GM18870 (cell line): Measurements from ENCODE around the gene NRCAM.
"Not testable (repeated sequence)": the region's sequence is repeated elsewhere in the genome, so short reads cannot be mapped to it uniquely, and the experiment has no call there.

Experiments used
- ATAC-seq: cut with Tn5 transposase; IDR thresholded peaks from one replicate; pipeline ENCODE4 v1.9.1; 2021; ENCODE audit warnings: moderate library complexity; ENCODE audit not compliant: unreplicated experiment

The NRCAM gene

DNA sequence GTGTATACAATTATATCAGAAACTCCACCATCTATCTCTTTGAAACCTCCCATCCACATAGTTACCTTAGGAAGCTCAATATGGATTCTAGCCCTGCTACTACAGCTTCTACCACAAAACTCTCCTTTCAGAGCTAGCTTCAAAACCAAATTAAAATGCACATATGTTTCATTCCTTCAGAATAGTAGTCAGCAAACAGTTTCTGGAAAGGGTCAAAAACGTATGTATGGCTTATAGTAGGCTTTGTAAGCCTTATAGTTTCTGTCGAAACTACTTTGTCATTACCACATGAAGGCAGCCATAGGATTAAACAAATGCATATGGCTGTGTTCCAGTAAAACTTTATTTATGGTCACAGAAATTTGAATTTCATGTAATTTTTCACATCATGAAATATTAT lies 170.5 kb downstream of the NRCAM start:
- no peak for ATAC-seq

DNA sequence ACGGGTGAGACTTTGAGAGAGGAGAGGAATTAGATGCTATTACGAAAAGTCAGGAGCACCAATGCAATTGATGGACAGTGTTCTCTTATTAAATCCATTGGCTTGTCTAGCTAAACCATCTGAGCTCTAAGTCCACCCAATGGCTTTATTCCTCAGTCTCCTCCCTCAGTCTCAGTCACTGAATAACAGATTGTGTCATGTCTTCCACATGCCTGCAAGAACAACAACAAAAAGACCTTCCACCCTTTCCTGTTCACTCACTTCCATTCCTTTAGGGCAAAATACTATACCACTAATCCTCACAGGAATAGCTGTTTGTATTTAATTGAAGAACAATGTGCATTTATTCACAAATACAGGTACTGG lies 171.2 kb downstream of the NRCAM start:
- no peak for ATAC-seq

DNA sequence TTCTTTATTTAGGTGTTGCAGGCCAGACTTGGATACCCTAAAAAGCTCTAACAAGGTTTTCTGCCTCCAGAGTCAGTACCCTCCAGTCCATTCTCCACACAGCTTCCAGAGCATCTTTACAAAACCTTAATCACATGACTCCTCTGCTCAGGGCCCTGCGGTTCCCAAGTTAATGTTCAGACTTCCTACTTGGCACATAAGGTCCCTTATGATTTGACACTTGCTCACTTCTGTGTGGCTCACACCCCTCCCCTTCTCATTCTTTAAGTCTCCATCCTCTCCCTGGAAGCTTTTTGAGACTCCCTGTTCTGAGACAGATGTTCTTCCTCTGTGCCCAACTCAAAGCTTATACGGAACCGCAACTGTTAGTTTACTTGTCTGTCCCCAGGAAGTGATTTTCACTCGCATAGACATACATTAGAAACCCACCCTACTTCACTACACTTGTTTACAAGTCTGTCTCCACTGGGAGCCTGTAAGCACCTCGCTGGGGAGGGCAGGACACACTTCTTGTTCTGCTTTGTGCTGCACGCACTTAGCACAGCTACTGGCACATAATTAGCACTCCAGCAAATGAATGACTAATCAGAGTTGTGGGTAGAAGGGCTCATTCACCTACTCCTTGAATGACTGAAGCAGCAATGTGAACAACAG lies 171.8 kb downstream of the NRCAM start:
- ATAC-seq = peak; percentile 58

DNA sequence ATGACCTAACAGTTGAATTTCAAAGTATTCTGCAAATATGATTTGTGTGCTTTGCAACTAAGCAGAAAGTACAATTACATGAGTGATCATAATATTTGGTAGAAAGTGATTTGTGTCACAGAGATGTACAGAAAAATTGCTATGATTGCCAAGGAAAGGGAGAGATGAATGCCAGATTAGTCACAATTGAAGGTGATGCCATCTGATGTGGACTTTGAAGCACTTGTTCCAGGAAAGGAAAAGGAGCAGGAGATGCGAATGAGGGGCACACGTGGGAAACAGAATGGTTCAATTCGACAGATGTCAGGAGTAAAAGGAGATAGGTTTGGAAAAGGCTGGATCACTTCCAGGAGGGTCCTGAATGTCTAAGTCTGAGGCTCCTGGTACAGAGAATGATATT lies 173.0 kb downstream of the NRCAM start:
- no peak for ATAC-seq

DNA sequence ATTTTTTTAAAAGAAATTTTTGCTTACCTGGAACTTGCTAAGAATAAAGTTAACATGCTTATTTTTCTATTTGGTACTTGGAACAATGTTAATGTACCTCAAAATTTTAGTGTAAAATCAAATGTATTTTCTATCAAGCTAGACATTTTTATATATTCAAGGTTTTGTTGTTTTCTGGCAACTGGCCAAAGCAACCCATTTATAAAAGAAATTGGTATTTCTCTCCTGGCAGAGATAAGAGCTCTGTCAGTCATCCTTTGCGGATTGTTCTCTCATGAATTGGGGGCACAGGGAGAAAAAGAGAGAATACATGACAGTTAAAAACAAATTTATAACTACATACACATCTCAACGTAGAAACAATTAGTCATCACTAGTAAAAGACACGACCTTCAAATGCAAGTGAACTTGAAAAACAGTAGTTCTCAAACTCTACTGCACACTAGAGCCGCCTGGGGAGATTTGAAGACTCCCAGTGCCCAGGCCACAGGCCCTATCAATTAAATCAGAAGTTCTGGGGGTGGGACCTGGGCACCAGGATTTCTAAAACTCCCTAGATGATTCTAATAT lies 173.7 kb downstream of the NRCAM start:
- no peak for ATAC-seq

DNA sequence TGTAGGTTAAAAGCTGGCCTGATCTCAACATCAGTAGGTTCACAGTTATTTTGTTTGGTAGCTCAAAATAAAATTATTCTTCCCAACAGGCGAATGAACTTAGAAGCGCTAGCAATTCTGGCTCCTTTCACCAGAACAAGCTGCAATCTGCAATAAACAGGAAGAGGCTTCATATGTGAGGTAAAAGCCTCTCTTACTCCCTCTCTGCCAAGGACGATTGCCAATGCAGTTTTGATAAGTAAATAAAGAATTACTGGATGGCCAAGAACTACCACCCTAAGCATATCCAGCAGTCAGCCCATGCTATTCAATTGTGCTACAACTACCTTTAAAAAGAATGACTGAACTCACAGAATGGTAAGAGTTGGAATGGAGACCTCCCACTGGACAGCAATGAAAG lies 176.1 kb downstream of the NRCAM start:
- ATAC-seq = no peak

DNA sequence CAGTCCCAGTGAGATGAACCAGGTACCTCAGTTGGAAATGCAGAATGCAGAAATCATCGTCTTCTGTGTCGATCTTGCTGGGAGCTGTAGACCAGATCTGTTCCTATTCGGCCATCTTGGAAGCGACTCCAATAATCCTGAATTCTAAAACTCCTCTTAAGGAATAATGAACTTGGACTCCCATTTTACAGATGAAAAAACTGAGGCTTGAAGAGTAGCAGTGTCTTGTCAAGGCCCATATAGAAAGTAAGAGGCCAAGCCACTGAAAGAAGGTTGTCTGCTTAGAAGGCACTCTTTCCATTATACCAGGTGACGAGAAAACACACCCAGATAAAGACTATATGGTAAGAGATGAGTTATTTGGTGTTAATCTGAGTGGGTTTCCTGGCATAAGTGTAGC lies 177.5 kb downstream of the NRCAM start:
- no peak for ATAC-seq

DNA sequence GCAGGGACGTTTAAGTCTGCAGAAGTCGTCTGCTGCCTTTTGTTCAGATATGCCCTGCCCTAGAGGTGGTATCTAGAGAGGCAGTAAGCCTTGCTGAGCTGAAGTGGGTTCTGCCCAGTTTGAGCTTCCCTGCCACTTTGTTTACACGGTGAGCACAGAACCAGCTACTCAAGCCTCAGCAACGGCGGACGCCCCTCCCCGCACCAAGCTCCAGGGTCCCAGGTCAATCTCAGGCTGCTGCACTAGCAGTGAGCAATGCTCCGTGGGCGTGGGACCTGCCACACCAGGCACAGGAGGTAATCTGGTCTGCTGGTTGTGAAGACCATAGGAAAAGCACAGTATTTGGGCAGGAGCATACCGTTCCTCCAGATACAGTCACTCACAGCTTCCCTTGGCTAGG lies 178.0 kb downstream of the NRCAM start:
- ATAC-seq = no peak

DNA sequence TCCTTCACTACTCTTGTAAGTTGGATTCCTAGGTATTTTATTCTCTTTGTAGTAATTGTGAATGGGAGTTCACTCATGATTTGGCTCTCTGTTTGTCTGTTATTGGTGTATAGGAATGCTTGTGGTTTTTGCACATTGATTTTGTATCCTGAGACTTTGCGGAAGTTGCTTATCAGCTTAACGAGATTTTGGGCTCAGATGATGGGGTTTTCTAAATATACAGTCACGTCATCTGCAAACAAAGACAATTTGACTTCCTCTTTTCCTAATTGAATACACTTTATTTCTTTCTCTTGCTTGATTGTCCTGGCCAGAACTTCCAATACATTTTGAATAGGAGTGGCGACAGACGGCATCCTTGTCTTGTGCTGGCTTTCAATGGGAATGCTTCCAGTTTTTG lies 181.8 kb downstream of the NRCAM start:
- not testable (repeated sequence) for ATAC-seq

DNA sequence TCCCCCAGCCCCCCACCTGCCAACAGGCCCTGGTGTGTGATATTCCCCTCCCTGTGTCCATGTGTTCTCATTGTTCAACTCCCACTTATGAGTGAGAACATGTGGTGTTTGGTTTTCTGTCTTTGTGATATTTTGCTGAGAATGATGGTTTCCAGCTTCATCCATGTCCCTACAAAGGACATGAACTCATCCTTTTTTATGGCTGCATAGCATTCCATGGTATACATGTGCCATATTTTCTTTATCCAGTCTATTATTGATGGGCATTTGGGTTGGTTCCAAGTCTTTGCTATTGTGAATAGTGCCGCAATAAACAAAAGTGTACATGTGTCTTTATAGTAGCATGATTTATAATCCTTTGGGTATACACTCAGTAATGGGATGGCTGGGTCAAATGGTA lies 183.3 kb downstream of the NRCAM start:
- not testable (repeated sequence) for ATAC-seq

DNA sequence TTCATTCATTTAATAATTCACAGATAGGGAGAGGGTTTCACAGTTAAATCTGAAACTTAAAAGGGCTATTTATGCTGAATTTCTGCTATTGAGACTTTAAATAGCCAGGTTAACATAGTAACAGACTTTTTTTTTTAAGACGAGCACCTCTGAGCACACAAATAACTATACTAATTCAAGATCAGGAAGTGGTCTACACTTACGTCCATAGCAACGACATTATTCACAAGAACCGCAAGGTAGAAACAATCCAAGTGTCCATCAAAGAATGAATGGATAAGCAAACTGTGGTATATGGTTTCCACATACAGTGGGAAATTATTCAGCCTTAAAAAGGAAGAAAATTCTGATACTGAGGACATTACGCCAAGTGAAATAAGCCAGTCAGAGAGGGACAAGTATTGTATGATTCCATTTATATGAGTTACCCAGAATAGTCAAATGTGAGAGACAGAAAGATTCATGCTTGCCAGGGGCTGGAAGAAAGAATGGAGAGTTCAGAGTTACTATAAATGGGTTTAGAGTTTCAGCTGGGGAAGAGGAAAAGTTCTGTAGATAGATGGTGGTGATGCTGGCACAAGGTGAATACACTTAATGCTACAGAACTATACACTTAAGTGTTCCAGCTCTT lies 185.7 kb downstream of the NRCAM start:
- peak; percentile 74 for ATAC-seq

DNA sequence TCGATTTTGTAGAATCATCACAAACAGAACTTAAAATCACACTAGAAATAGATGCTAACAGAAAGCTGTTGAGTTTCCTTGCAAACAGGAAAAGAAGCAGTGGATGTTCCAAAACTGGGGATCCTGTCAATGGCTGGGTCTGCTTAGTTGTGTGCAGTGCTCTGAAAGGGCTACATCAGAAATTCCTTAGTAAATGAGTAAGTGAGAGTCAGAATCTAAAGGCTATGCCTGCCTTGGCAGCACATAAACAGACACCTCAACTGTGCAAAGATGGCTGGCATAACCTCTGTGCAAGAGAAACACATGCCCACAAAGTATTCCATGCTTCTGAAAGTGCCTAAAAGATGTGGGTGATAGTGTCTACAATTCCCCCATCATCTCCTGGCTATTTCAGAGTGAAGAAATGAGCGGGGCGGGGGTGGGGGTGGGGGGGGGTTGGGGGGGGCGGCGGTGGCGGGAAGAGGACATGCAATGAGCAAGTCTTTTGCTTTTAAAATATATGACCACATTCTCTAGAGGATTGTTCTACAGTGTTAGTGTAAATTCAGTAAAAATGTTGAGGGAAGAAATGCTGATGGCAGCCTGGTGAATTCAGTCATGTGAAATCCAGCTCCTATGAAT lies 187.9 kb downstream of the NRCAM start:
- no peak for ATAC-seq

DNA sequence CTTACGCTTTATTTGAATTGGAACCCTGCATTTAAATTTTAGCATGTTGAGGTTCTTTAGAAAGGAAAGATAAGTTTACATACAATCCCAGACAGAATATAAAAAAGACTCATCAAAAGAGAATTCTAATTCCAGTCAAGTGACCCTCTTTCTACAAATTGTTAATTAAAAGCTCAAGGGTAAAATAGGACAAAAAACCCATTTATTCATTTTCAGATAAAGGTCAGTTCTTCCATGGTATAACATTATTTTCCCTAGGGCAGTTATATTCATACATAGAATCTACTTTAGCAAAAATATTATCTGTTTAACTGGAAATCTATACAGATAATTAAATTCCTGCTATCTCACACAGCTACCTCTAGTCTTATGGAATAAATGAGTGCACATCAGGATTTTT lies 188.6 kb downstream of the NRCAM start:
- no peak for ATAC-seq

DNA sequence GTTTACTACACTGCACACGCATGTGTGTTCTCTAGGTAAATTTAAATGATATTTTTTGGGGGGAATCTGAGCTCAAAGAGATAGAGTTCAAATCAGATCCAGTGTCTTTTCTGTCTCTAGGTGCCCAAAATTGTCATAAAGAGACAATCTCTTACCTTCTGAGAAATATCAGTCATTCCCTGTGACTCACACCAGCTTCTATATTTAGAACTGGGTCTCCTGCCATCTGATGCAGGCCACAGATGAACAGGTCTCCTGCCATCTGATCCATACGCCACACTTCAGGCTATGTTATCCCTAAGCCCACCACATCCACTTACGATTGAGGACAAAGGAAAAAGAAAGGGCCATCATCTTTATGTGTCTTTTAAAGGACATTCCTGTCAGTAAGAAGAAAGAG lies 189.7 kb downstream of the NRCAM start:
- no peak for ATAC-seq

DNA sequence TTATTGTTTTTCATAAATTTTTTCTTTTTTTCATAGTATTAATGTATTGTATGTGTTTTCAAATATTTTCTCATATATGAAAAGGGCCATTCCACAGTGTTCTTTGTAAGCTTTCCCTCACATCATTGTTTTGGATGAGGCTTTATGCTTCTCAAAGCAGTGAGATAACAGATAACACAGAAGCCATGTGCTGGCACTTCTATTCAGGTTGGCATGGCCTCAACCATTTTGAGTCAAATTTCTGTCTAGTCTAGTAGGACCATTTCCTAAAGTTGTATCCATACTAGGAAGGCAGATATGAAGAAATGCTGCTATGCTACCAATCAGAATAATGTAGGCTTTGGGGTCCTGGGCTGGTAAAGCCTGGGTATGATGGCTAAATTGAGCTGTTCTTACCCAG lies 190.2 kb downstream of the NRCAM start:
- no peak for ATAC-seq

DNA sequence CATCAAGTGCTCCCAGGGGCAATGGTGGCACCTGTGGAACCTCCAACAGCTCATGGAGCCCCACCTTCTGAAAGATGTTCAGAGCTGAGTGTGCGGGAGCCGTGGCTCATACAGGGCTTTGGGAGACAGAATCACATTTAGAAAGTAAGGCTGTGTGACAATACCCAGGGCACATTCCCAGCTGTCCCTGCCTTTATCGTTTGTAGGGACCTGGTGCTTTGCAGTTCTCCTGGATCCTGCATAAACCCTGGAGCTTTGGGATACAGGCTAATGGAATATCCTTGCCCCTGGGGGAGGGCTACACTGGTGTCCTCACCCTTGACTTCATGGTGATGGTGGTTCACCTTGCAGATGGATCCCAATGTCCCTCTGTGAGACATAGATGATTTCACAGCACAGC lies 191.2 kb downstream of the NRCAM start:
- ATAC-seq = no peak

DNA sequence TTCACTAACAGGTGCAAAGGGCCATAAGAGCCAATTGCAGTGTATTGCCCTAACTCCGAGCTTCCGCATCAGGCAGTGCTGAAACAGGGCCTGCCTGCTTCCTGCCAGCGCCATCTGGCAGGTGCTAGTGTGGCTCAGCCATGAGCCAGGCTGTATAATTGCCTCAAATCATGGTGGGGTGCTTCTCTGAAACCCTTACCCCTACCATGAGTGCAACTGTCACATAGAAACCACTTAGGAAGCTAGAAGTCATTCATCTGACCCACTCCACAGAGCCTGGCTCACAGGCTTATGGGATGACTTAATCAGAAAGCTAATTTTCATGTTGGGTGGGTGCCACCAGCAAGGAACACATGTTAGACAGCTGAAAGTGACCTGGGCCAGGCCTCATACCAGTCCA lies 192.8 kb downstream of the NRCAM start:
- no peak for ATAC-seq

DNA sequence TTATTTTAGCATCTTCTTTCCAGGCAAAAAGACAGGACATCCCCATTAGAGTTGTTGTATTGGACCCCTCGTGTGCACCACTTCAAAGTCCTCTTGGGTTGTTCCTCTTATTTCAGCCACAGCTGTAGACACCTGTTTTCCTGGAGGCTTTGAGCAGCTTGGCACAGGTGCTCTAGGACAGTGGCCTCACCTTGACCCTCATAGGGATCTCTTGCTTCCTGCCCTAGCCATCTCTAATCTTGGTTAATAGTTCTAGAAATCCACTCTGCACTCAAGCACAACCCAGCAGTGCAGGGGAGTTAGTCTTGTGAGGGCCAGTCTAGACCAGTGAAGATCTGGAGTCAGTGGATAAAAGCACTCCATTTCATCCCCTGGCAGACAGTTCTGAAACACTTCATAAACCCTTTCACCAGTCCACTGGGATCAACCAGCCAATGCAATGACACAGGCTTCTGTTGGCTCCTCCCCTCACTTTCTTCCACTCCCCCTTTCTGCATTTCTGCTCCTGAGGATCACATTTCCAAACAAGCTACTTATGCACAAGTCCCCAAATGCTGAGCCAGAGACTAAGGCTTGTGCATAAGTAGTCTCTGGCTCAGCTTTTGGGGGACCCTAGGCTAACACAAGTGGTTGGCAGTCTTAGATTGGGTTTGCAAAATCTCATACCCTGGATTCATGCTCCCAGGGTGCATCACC lies 194.5 kb downstream of the NRCAM start:
- no peak for ATAC-seq

DNA sequence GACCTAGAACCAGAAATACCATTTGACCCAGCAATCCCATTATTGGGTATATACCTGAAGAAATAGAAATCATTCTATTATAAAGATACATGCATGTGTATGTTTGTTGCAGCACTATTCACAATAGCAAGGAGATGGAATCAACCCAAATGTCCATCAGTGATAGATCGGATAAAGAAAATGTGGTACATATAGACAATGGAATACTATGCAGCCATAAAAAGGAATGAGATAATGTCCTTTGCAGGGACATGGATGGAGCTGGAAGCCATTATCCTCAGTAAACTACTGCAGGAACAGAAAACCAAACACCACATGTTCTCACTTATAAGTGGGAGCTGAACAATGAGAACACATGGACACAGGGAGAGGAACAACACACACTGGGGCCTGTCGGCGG lies 196.8 kb downstream of the NRCAM start:
- not testable (repeated sequence) for ATAC-seq

DNA sequence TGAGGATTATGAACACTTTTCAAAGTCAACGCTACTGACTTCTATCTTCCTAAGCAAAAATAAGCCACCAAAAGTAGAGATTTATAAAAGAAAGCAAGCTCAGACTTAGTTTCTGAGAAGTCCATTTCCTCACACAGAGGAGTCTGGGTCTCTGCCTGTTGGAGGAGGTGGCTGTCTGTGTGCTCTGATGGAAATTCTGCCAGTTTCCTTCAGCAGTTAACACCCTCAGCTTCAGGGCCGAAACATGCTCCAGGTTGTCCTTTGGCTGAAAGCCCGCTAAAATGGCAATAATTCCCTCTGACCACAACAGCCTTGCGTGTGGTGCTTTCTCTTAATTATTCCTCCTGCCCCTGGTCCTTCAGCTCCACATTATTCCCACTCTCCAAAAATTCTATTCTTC lies 198.3 kb downstream of the NRCAM start:
- no peak for ATAC-seq

DNA sequence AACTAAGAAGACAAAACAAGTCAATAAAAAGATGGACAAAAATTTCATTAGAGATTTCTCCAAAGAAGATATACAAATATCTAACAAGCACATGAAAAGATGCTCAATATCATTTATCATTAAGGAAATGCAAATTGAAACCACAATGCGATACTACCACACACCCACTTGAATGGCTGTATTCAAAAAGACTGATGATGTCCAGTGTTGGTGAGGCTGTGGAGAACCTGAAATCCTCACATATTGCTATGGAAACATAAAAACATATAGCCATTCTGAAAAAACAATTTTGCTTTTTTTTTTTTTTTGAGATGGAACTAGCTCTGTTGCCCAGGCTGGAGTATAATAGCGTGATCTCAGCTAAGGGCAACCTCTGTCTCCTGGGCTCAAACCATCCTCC lies 202.0 kb downstream of the NRCAM start:
- ATAC-seq = no peak
